ENCODE measurements around the gene ANXA2. TPM values are rescaled to one million over a fixed set of nuclear protein-coding genes. Genes with fewer than 3 reads are reported as not detected.
A peak's percentile ranks its signal among the peaks of the same experiment; 100 is the strongest.
"Not testable (repeated sequence)": the region's sequence is repeated elsewhere in the genome, so short reads cannot be mapped to it uniquely, and the experiment has no call there.

The ANXA2 gene
- total RNA-seq, 1 experiment from 2014 or later = 3,998 TPM

DNA sequence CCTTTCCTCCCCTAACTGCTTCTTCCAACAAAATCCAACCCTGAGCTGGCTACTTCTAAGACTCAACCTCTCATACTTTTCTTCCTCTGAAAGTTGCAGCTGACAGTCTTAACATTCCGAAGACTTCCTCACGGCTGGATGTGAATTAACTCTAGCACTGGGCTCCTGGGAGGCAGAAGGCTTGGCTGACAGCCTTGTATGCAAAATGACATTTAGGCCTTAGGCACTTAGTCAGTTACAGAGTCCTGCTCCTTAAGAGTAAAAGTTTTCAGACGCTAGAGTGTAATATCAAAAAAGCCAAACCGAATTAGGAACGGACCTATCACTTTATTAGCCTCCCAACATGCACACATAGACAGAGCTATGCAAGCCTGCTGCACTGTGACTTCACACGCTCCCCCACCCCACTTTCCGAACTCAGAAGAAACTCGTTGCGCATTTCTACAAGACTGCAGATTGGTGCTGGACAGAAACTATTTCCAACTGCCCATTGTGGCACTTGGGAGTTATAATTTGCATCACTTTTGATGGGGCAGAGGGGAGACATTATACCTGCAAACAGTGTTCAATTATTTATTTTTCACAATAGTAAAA, 15.5 kb upstream of the ANXA2 start:
- in situ Hi-C loops (cut with HindIII; ENCODE audit: low pct_unique_long_range_greater_than_20kb, low sequenced_read_pairs) = no loop called here
- no peak for DNase-seq (ENCODE audit: low read depth)

DNA sequence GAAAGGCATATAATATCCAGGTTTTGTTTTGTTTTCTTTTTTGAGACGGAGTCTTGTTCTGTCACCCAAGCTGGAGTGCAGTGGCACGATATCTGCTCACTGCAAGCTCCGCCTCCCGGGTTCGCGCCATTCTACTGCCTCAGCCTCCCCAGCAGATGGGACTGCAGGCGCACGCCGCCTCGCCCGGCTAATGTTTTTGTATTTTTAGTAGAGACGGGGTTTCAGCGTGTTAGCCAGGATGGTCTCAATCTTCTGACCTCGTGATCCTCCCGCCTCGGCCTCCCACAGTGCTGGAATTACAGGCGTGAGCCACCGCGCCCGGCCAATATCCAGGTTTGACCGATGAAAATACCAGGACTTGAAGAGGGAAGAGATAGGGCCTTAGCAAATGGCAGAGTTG, 15.0 kb upstream of the ANXA2 start:
- in situ Hi-C loops (cut with HindIII; ENCODE audit: low pct_unique_long_range_greater_than_20kb, low sequenced_read_pairs); DNase-seq (ENCODE audit: low read depth): not testable (repeated sequence)

- no peak for DNase-seq (ENCODE audit: low read depth)
- in situ Hi-C loops (cut with HindIII; ENCODE audit: low pct_unique_long_range_greater_than_20kb, low sequenced_read_pairs) = no loop called here
Measured at GRCh38 chr15:60411774-60412425, 14.1 kb upstream of the ANXA2 start.

- in situ Hi-C loops (cut with HindIII; ENCODE audit: low pct_unique_long_range_greater_than_20kb, low sequenced_read_pairs); DNase-seq (ENCODE audit: low read depth): not testable (repeated sequence)
Measured at GRCh38 chr15:60410350-60410749, 12.6 kb upstream of the ANXA2 start.

DNA sequence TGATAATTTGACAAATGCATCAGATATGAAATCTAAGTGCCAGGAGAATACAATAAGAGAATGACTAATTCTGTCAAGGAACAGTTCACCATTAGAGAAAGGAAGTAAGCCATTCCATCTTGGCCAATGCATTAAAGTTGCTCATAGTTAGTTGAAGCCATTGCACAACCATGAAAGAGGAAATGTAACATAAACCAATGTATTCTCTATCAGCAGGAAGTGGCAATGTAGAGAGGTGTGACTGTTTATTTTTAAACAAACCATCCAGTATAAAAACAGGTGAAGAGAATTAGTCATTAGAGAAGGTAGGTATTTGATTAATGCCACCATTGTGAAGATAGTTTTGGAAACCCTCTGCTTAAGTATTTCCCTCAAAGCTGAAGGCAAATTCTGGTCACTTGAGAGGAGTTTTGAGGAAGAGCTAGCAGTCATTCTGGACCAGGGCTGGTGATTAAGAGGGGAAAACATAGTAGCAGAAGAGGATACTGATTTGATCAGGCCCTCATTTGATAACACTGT, 10.7 kb upstream of the ANXA2 start:
- peak; percentile 76 for DNase-seq (ENCODE audit: low read depth)
- in situ Hi-C loops (cut with HindIII; ENCODE audit: low pct_unique_long_range_greater_than_20kb, low sequenced_read_pairs) = no loop called here

GRCh38 chr15:60407415-60407805, 9.6 kb upstream of the ANXA2 start:
- peak; percentile 76 for DNase-seq (ENCODE audit: low read depth)
- in situ Hi-C loops (cut with HindIII; ENCODE audit: low pct_unique_long_range_greater_than_20kb, low sequenced_read_pairs) = no loop called here

DNA sequence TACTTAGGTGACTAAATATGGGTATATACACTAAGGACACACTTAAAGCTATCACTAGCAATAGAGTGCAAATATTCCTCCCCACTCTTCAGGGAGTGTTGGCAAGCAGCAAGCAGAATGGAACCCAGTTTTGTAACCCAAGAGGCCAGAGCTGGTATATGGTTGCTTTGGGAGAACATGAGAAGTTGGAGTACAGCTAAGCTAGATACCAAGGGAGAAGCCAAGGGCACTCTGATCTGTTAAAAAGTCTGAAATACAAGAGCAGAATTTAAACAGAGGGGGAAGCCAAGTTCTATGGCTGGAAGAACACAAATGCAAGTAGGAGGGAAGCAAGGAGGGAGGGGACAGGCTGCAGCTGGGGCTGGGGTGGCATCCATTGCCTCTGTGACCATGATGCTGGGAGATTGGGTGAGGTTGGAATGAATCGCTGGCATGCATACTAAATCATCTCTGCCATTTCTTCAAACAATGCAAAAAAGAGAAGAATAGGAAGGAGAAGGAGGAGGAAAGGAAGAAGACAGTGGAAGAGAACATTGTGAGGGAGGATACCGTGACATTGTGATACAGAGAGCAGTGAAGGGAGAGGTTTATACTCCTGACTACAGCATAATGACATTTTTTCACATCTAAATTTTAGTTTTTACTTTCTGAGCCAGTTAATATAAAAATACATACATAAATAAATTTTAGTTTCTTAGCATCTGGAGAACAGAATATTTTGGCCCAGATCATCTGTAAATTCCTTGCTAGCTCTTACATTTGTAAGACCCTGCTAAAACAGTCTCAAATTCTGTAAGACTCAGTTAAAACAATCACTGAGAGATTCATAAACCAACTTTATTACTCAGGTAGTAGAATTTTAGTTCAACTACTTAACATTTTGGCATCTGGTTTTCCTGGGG, 9.0 kb upstream of the ANXA2 start:
- in situ Hi-C loops (cut with HindIII; ENCODE audit: low pct_unique_long_range_greater_than_20kb, low sequenced_read_pairs) = no loop called here
- peak; percentile 67 for DNase-seq (ENCODE audit: low read depth)

DNA sequence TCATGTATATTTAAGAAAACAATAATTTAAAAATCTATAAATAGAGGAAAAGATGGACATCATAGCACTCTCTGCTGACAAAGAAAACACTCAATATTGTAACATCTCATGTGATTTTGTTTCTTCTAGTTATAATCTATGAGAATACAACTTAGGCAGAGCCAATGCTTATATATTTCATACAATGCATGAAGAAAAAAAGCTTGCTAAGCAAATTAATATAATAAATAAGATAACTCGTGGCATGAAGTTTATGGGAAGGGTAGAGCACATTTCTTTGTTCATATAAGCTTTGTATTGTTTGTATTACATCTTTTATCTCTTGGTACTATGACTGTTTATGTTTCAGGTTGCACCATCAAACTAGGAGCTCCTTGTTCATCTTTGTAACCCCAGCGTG, 7.6 kb upstream of the ANXA2 start:
- in situ Hi-C loops (cut with HindIII; ENCODE audit: low pct_unique_long_range_greater_than_20kb, low sequenced_read_pairs) = no loop called here
- DNase-seq (ENCODE audit: low read depth) = no peak

DNA sequence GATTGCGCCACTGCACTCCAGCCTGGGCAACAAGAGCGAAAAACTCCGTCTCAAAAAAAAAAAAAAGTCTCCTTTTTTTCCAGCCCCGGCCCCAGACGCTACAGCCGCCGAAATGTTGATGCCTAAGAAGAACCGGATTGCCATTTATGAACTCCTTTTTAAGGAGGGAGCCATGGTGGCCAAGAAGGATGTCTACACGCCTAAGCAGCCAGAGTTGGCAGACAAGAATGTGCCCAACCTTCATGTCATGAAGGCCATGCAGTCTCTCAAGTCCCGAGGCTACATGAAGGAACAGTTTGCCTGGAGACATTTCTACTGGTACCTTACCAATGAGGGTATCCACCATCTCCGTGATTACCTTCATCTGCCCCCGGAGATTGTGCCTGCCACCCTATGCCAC, 6.6 kb upstream of the ANXA2 start:
- in situ Hi-C loops (cut with HindIII; ENCODE audit: low pct_unique_long_range_greater_than_20kb, low sequenced_read_pairs); DNase-seq (ENCODE audit: low read depth): not testable (repeated sequence)

- DNase-seq (ENCODE audit: low read depth) = no peak
- in situ Hi-C loops (cut with HindIII; ENCODE audit: low pct_unique_long_range_greater_than_20kb, low sequenced_read_pairs) = no loop called here
Measured at GRCh38 chr15:60400944-60401343, 3.2 kb upstream of the ANXA2 start.

DNA sequence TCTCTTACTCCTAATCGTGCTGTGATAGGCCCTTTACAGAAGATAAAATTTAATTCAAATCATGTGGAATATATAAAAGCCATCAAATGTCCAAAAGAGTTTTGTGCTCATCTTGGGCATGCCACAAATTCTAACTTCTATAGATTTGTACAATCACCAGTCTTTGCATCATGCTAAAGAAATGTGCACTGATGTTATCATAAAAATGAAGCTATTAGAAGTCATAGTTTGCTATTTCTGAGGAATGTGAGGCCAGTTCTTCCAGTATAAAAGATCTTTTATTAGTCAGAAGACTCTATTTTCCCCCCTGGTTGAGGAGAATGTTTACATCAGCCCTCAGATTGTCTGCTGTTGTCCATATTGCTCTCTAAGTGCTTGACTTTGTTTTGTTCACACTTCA, 2.1 kb upstream of the ANXA2 start:
- no peak for DNase-seq (ENCODE audit: low read depth)
- in situ Hi-C loops (cut with HindIII; ENCODE audit: low pct_unique_long_range_greater_than_20kb, low sequenced_read_pairs) = no loop called here

- no peak for DNase-seq (ENCODE audit: low read depth)
- in situ Hi-C loops (cut with HindIII; ENCODE audit: low pct_unique_long_range_greater_than_20kb, low sequenced_read_pairs) = no loop called here
Measured at GRCh38 chr15:60399246-60399915, 1.6 kb upstream of the ANXA2 start.

GRCh38 chr15:60396958-60397771, 621 bp downstream of the ANXA2 start:
- in situ Hi-C loops (cut with HindIII; ENCODE audit: low pct_unique_long_range_greater_than_20kb, low sequenced_read_pairs) = no loop called here
- DNase-seq (ENCODE audit: low read depth) = peak; percentile 84

DNA sequence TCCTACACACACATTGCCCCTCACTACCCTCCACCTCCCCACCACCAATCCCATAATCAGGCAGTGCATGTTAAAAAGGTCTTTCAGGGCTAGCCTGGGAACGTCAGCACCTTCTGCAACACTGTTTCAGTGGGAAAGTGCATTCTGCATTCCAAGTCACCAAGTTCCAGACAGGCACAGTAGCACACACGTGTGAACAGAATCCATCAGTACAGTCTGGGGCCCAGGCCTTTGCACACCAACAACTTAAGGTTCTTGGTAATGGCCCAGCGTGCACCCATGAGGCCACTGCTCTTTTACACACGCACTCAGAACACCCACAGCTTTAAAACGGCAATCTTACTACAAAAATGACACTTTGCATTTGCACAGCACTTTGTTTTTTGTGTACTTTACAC, 1.2 kb downstream of the ANXA2 start:
- no peak for DNase-seq (ENCODE audit: low read depth)
- in situ Hi-C loops (cut with HindIII; ENCODE audit: low pct_unique_long_range_greater_than_20kb, low sequenced_read_pairs) = no loop called here

- in situ Hi-C loops (cut with HindIII; ENCODE audit: low pct_unique_long_range_greater_than_20kb, low sequenced_read_pairs) = no loop called here
- no peak for DNase-seq (ENCODE audit: low read depth)
Measured at GRCh38 chr15:60396100-60396499, 1.7 kb downstream of the ANXA2 start.

DNA sequence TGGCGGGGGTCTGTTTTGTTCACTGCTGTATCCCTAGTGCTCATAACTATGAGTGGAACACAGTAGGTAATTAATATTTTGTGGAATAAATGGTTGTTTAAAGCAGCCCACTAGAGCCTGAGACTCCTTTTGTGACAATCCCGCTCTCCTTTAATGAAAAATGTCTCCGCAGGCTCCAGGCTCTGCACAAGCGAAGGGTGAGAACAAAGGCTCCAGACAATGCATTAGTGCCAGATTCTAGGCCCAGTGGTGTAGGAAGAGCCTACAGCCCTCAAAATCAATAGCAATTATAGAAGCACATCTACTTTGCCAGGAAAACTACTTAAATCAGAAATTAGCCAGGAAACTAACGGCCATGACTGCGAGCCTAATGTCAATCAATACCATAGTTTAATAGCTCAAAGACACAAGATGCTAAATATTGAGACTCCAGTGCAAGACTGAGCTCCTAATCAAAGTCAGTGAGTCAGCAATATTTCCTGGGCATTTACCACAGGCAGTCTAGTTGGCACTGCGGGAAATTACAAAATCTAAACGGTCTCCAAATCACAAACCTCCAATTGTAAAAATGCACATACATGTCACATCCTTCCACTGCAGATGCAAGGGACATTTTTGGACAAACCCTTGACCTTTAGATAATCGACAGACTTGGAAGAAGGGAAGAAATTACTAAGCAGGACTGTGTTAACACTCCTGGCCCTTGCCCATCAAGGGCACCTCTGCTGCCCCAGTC, 2.3 kb downstream of the ANXA2 start:
- in situ Hi-C loops (cut with HindIII; ENCODE audit: low pct_unique_long_range_greater_than_20kb, low sequenced_read_pairs) = no loop called here
- DNase-seq (ENCODE audit: low read depth) = no peak

DNA sequence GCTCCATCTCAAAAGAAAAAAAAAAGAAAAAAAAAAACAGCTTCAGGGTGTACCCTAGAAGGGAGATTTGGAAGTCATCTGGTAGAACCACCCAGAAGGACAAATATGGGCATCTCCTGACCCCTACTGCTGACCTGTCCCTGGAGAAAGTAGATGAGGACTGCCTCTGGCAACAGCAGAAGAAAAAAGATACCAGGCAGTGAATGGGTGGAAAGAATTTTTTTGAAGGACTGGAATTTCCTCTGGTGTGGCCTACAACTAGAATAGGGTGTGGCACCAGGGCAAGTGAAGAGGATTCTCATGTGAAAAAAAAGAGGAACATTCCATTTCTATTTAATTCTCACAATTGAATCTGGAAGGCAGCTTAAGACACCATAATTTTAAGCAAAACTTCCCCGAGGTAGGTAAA, 3.1 kb downstream of the ANXA2 start:
- DNase-seq (ENCODE audit: low read depth) = peak; percentile 57
- in situ Hi-C loops (cut with HindIII; ENCODE audit: low pct_unique_long_range_greater_than_20kb, low sequenced_read_pairs) = no loop called here
